GM15510 (cell line): Measurements from ENCODE around the gene GRM4.

Experiments
- POLR2A ChIP-seq: IDR thresholded peaks from 3 replicates; pipeline ENCODE4 v1.6.1; 2011; ENCODE audit warnings: borderline replicate concordance; ENCODE audit not compliant: insufficient read length; ENCODE audit errors: extremely low read depth

GRM4 gene

GRCh38 chr6:34030831-34031624, 114.9 kb downstream of the GRM4 start:
- TF ChIP-seq POLR2A: no peak

DNA sequence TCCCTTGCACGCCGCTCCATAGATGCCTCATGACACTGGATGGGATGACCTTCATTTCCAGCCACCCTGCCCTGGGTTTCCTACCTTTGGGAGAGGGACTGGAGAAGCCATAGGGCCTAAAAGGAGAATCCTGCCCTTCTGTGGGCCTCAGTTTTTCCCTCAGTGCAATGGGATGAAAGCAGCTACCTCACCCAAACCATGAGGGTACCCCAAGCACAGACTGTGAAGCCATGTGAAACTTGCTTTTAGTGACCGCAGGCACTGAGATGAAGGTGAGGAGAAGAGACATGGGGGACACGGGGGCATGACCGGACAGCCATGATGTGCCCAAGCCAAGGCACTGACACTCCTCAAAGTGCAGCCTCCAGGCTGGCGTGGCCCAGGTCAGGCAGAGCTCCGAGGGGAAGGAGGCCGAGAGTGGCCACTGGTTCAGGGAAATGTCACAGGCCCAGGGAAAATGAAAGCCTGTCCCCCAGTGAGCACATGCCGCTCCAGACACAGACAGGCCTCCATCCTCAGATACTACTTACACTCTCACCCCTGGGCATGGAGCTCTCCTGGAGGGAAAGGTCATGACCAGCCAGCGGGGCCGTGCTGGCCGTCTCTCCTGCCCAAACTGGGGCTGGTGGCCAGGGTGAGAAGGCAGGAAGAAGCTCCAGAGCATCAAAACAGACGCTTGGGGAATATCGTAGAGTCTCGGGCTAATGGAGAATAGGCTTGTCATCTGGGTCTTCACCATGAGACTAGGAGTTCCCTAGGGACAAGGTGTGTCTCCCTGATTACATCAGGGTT, 116.2 kb downstream of the GRM4 start:
- TF ChIP-seq POLR2A: no peak

- no peak for TF ChIP-seq POLR2A
Measured at GRCh38 chr6:34028691-34029360, 117.1 kb downstream of the GRM4 start.

DNA sequence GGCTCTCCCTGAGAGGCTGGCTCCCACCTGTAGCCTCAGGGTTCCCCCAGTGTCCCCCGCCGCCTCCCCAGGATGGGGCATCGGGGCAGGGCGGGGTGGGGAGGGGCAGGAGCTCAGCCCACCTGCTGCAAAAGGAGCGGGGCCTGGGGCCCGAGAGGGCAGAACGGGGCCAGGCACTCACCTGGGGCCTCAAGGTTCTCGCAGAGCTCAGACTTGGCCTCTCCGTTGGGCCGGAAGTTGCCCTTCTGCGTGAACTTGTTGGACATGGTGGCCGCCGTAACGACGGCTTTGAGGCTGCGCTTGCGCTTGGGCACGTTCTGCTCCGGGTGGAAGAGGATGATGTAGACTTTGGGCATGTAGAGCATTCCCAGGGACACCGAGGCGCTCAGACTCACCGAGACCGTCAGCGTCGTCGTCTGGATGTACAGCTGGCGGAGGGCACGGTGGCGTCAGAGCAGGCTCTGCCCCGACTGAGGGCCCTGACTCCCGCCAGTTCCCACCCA, 117.9 kb downstream of the GRM4 start:
- TF ChIP-seq POLR2A: no peak

DNA sequence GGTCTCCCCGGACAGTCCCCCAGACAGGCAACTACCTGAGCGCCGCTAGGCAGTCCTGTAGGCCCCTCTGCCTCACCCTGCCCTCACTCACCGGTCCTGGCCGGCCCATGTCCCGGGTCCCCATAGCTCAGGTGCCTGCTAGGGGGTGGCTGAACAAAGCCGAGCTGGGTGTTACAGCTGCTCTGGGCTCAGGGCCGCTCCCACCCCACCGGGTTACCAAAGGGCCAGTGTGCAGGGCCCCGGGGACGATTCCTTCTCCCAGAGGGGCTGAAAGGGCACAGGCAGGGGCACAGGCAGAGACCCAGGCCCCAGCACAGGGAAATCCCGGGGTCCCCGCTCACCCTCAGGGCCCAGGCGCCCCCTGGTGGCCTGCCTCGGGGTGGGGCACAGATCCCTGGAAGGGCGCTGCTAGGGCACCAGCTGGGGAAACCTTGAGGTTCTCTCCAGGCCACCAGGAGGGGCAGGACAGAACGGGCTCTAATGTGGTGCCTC, 118.4 kb downstream of the GRM4 start:
- no peak for TF ChIP-seq POLR2A

- no peak for TF ChIP-seq POLR2A
Measured at GRCh38 chr6:34025861-34026260, 120.0 kb downstream of the GRM4 start.

- TF ChIP-seq POLR2A: no peak
Measured at GRCh38 chr6:34025112-34025807, 120.6 kb downstream of the GRM4 start.

- no peak for TF ChIP-seq POLR2A
Measured at GRCh38 chr6:34022873-34023255, 123.0 kb downstream of the GRM4 start.

DNA sequence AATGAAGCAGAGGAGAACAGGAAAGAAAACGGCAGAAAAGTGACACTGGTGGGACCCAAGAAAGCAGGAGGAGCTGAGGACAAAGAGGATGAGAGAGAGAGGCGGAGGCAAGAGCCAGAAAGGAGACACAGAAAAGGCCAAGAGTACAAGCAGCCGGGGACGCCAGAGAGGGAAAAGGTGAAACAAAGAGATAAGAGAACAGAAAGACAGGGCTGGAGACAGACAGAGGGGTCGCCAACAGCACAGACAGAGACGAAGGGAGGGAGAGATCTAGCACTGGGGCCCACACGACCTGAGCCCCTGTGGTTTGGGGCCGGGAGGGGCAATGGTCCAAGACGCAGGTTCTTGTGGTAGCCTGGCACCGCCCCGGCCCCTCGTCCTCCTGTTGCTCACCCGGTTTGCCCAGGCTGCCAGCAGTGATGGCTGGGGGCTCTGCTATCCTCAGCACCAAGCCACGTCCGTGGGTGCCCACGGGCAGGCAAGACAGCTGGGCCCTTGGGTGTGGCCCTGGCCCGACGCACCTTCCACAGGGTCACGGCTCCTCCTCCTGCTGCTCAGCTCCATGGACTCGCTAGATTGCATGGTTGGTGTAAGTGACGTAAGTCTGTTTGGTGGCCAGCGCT, 123.5 kb downstream of the GRM4 start:
- no peak for TF ChIP-seq POLR2A

DNA sequence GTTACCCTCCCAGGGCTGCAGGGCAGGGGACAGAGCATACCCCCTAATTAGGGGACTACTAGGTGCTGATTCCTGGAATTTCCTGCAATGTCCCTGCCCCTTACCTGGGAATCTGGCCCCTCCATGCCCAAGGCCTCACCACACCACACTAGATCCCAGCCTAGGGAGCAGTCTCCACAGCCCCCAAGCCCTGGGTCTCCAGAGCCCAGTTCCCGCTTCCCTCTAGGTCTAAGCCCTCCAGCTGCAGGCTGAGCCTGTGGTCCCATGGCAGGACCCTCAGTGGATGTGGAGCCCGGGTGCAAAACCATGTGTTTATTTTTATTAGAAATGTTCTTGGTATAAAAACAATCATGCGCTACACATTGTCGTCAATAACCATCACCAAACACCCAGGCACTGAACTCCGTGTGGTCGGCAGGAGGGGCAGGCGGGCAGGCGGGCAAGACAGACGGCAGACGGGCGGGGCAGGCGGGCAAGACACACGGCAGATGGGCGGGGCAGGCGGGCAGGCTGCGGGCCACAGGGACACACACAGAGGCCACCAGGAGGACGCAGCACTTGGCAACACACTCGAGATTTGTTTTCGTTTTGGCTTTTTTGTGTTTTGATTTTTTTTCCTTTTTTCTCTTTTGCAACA, 124.2 kb downstream of the GRM4 start:
- no peak for TF ChIP-seq POLR2A

GRCh38 chr6:34020807-34021553, 124.9 kb downstream of the GRM4 start:
- TF ChIP-seq POLR2A: no peak

DNA sequence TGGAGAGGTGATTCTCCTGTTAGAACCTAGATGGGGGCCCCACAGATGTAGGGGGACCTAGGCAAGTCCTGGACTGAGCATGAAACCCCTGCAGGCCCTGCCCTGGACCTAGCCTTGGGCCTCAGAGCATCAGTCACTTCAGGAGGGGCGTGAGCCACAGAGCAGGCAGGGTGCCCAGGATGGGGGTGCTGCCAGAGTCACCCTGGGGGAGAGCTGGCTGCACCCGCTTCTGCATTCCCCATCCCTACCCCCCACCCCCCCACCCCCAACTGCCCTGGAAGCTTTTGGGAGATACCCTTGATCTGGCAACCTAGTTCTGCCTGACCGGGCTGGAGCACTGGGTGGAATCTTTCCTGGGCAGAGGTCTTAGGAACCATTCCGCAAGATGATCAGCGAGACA, 125.6 kb downstream of the GRM4 start:
- TF ChIP-seq POLR2A: no peak

DNA sequence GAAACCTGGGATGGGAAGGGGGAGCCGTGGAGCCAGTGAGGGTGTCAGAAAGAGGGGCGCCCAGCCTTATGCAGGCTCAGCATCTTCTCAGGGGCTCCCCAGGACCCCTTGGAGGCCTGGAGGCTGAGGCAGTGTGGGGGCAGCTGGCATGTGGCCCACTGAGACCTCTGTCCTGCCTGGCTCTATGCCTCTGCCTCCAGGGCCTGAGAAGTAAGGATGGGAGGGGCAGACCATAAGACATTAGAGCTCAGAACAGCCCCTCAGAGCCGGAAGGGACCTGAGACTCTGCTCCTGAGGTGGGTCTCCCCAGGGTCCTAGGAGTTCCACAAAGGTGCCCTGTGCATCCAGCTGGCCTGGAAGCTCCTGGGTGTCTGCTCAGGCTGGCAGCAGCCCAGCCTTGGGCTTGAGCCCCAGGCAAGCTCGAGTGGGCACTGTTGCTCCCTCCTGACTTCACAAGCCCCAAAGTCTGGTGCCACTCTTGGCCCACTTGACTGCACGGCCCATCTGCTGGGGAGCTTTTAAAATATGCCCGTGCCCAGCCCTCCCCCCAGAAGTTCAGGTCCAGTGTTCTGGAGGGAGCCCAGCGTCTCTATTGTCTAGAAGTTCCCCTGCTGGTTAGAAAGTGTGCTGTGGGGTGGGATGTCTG, 126.8 kb downstream of the GRM4 start:
- no peak for TF ChIP-seq POLR2A

DNA sequence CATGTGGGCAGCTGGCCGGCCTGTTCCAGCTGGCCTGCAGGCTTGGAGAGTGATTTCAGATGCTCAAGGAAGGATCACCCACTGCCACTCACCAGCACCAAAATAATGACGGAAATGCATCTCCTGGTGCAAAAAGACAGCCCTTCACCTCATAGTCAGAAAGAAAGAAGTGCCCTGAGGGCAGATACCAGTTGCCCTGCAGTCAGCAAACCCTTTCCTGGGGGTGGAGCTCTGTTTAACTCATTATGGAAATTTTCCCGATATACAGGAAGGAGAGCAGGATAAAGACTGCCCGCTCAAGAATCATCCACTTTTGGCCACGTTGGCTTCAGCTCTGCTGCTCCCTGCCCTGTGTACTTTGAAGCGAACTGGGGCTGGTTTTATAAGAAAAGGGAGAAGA, 127.9 kb downstream of the GRM4 start:
- no peak for TF ChIP-seq POLR2A
